Ovary (tissue), 3 donors: ENCODE data around the gene HS6ST3.

ENCODE experiments used
- CTCF ChIP-seq, 3 donors: fragments of 450-650 bp in 2 of 3; fragments of 200-600 bp in 1 of 3; IDR thresholded peaks; one replicate each; pipeline versions ENCODE4 v1.5.1 to v1.8.0; 2016 to 2022; ENCODE audit warnings: antibody characterized with exemption in 3 of 3, mild to moderate bottlenecking in 1 of 3
- EP300 ChIP-seq: sonication (generic); formaldehyde crosslinking; IDR thresholded peaks from one replicate; pipeline ENCODE4 v1.6.1; 2017; ENCODE audit warnings: antibody characterized with exemption
- POLR2A ChIP-seq: fragments of 450-650 bp; IDR thresholded peaks from one replicate; pipeline ENCODE4 v1.6.1; 2017; ENCODE audit warnings: antibody characterized with exemption, mild to moderate bottlenecking, moderate library complexity
- donor health status: DM: no; HTN: no; CAD: no.

GRCh38 chr13:96403651-96404050 is 313.7 kb downstream of the HS6ST3 start:
- TF ChIP-seq CTCF (IDR thresholded peaks at IDR 0.05), result no peak
- no peak for TF ChIP-seq POLR2A
- TF ChIP-seq EP300, result no peak
